Eye (tissue), 1 donor: ENCODE results near the gene IFNAR1.
A peak's percentile ranks its signal among the peaks of the same experiment; 100 is the strongest.
"Not testable (repeated sequence)": the region's sequence is repeated elsewhere in the genome, so short reads cannot be mapped to it uniquely, and the experiment has no call there.

Experiments
- DNase-seq: peaks from one replicate; pipeline ENCODE4 v3.0.0-alpha.2; 2015

IFNAR1 gene

DNA sequence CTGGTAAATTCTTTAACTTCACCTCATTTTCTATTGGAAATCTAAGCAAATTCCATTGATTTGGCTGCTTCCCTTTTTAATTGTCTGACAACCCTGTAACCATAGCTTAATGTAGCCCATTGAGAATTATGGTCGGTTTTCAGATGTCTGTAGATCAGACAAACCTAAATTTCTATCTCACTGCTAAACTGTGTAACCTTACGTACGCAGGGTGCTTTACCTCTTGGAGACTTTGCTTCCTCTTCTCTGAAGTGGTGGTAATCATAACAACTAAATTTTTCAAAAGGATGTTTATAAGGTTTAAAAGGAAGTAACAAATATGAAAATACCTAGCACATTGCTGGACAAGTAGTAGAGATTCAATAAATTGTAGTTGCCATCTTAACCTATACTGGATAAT is 25.9 kb downstream of the IFNAR1 start:
- no peak for DNase-seq

GRCh38 chr21:33355355-33355754 is 30.6 kb downstream of the IFNAR1 start:
- no peak for DNase-seq

GRCh38 chr21:33355996-33356395 is 31.2 kb downstream of the IFNAR1 start:
- DNase-seq: no peak

DNA sequence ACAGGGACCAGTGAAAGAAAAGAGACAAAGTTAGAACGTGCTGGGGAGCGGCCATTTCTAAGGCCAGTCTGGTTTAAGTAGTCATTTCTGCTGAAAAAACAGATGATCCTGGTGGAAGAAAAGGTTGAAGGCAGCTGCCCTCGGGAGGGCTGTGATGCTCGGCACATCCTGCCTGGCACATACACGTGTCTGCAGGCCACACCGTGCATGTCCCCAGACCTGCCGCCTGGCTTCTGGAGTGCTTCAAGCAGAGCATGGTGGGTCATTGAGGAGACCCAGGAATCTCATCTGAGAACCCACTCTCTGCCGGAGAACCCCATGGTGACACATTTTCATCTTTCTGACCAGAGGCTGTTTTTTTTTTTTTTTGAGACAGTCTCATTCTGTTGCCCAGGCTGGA is 32.4 kb downstream of the IFNAR1 start:
- DNase-seq: no peak

GRCh38 chr21:33359446-33359845 is 34.7 kb downstream of the IFNAR1 start:
- DNase-seq: no peak

GRCh38 chr21:33360281-33360680 is 35.5 kb downstream of the IFNAR1 start:
- no peak for DNase-seq

DNA sequence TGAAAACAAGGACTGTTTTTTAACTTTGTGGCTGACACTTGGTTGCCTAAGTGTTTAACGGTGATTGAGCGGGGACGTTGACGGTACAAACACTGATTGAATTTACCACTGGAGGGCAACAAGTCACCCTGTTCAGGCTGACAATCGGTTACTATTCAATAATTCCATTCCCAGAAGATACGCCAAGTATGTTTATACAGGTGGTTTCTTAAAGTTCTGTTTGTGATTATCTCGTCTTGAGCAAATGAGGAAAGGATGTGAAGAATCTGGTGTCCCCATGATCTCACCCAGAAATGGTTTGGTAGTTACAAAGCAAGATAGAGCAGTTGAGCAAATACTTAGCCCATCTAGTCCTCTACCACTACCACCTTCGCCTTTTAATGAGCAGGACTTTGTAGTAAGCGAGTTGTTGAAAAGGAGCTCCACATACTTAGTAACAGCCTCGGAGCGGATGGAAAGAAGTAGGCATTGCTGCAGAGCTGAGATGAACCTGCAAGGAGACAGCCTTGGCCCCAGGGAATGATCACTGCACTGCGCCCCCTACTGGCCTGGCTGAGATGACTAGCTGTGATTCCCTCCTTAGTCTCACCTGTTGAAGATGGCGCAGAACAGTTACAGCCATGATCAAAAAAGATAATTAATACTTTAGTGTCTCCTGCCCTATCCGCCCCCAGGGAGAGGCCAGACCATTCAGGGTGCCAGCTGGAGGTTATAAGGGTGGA is 36.3 kb downstream of the IFNAR1 start:
- DNase-seq: peak; percentile 83

DNA sequence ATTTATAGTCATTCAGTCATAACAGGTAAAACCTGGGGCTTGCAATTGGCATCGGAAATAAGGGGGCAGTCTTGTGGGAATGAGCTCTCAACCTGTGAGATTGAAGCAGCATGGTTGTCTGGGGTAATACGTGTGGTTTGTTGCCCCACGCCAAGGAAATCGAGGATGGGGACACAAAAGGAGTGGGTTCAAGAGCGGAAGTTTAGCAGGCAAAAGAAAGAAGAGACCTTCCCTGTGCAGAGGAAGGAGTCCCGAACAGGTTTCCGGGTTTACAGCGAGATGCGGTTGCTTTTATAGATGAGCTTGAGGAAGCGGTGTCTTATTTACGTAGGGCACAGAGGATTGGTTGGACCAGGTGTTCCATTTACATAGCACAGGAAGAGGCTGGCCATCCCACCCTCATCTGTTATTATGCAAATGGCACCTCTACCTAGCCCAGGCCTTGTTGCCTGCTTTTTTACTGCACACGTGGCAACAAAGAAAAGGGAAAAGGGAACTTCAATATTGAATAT is 37.3 kb downstream of the IFNAR1 start:
- peak; percentile 28 for DNase-seq

- DNase-seq: not testable (repeated sequence)
Observed at GRCh38 chr21:33363911-33364609, 39.3 kb downstream of the IFNAR1 start.

DNA sequence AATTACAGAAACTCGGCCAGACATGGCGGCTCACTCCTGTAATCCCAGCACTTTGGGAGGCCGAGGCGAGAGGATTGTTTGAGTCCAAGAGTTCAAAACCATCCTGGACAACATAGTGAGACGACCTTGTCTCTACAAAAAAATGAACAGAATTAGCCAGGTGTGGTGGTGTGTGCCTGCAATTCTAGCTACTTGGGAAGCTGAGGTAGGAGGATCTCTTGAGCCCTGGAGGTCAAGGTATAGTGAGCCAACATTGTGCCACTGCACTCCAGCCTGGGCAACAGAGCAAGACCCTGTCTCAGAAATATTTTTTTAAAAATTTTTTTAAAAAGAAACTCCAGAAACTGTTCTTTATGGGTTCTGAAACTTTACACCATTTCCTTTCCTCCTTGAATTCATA is 40.1 kb downstream of the IFNAR1 start:
- DNase-seq: no peak

DNA sequence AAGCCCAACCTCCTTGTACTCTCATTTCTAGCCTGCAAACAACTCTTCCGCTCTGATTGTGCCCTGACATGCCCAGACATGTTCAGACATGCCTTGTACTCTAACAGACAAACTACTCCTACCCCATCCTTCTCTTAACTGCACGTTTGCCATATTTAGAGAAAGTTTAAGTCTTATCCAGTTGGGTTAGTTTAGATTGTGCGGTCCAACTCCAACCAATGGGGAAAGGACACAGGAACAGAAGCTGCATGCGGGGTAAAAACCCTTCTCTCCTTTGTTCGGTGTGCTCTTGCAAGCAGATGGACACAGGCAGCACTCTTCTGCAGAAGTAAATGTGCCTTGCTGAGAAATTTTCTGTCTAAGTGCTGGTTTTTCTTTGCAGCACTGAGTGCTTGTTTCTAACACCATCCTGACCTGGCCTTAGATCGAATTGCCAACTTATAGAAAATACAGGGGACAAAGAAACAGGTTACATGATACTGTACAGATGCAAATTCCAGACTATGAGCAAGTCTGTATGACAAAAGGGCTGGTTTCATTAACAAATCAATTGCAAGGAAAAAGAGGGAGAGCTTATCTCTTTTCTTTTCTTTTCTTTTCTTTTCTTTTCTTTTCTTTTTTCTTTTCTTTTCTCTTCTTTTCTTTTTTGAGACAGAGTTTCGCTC is 42.7 kb downstream of the IFNAR1 start:
- no peak for DNase-seq

DNA sequence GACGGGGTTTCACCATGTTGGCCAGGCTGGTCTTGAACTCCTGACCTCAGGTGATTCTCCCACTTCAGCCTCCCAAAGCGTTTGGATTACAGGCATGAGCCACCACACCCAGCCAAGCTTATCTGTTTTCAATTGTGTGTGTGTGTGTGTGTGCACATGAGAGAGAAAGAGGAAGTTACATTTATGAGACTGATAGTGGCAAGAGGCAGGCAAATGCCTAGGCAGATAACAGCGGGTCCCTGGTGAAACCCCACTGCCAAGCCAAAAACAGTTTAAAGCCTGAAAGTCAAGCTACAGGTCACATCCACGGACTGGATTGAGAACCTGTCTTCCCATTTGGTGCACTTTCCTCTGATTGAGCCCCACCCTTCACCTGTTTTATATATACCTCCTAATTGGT is 43.4 kb downstream of the IFNAR1 start:
- no peak for DNase-seq

DNA sequence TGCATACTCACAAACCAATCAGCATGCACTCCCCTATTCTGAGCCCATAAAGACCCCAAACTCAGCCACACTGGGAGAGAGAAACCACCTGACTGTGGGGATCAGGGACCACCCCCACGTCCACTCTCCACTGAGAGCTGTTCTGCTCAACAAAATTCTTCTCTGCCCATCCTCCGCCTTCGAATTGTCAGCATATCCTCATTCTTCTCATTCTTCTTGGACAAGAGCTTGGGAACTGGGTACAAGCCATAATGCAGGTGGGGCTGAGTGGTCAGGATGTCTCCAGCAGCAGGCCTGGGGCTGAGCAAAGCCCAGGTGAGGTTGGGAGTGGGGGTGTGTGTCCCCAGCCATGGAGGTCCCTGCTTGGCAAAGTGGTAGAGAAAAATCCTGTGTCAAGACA is 43.8 kb downstream of the IFNAR1 start:
- no peak for DNase-seq

GRCh38 chr21:33369586-33369985 is 44.8 kb downstream of the IFNAR1 start:
- no peak for DNase-seq

DNA sequence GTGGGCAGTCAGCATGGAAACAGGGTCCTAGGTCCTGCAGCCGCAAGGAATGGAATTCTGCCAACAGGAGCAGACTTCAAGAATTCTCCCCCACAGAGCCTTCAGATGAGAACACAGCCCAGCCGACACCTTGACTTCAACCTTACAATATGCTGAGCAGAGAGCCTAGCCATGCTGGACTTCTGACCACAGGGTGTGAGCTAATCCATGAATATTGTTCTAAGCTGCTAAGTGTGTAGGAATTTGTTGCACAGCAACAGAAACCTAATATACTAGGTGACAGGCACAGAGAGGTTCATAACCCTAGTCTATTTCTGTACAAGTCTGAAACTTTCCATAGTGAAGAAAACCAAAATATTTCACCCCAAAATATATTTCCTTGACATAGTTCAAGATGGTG is 45.5 kb downstream of the IFNAR1 start:
- DNase-seq: no peak

DNA sequence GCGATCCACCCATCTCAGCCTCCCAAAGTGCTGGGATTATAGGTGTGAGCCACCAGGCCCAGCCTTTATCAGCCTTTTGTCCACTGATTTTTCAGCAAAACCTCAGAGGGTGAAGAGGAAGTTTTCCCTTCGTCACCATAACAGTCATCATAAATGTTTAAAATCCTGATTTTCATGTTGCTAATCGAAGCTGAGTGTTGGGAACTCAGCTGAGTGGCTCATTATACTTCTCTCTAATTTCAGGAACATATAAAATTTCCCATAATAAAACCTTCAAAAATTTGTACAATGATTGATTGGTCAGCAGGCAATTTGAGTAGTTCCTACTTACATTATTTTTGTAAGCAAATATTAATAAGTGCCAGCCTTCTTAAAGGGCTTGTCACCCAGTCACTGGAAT is 46.6 kb downstream of the IFNAR1 start:
- no peak for DNase-seq

- DNase-seq: no peak
Observed at GRCh38 chr21:33372582-33372981, 47.8 kb downstream of the IFNAR1 start.

DNA sequence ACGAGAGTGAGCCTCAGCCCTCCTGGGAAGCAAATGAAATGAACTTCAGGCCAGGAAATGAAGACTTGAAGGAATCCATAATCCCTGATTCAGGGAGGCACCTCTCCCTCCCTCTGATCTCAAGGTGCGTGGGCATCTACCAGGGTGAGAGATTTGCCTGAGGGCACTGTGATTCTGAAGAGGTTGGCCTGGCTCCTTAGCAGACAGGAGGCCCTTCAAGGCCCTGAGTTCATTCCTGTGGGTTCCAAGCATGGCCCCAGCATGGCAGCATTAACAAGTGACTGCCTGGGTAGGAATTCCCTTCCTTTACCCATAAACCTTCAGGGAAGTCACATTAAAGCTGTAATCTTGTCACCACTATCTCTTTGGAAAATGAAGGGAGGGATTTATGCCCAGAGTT is 48.7 kb downstream of the IFNAR1 start:
- no peak for DNase-seq

DNA sequence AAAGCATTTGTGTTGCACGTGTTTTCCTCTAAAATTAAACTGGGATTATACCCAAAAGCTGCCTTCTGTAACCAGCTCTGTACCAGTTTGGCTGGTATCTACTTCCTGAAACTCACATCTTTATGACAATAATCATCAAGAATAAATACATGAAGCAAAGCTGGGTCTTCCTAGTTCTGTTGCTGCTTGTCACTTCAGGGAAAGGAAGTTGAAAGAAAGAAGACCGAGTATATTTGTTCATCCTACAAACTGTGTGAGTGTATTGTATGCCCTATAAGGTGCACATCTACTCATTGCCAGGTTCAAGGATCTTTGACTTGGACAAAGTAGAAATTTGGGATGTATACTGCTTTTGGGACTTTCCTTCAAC is 49.3 kb downstream of the IFNAR1 start:
- DNase-seq: no peak

DNA sequence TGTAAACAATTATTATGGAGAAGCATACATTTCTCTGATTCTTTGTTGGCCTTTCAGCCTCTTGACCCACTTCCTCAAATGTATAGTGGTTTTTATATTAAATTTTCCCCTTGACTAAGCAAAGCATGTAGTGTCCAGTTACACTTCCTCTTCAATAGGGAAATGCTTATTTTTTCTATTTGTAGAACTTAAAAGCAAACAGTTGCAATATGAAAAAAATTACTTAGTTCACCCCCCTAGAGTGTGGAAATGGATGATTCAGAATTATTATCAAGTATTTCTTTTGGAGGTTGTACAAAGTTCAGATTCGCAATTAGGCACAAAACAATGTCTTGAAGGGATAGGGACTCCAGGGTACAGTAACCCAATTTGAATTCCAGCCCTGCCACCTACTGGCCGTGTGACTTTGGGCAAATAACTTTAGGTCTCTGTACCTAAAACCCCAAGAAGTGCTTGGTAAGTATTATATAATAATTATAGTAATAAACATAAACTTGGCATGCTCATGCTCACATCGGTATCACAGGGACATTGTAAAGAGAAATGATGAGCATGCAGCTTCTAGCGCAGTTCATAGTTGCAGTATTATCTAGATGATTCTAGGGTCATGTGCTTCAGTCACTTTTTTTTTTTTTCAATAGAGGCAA is 49.8 kb downstream of the IFNAR1 start:
- peak; percentile 29 for DNase-seq

DNA sequence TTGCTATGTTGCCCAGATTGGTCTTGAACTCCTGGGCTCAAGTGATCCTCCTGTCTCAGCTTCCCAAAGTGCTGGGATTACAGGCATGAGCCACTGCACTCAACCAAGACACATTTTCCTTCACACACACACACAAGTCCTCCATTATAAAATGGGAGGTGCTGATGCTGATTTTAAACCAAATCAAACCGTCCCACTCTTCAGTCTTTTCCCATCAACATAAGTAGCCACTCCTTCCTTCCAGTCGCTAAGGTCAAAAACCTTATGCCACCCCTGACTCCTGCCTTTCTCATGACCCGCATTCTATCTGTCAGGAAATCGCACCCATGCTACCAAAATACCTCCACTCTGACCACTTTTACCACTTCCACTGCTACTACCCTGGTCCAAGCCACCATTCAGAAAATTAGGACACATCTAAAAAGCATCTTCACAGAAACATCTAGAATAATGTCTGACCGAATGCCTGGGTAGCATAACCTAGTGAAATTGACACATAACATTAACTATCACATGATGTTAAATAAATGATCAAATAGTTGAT is 50.4 kb downstream of the IFNAR1 start:
- no peak for DNase-seq

DNA sequence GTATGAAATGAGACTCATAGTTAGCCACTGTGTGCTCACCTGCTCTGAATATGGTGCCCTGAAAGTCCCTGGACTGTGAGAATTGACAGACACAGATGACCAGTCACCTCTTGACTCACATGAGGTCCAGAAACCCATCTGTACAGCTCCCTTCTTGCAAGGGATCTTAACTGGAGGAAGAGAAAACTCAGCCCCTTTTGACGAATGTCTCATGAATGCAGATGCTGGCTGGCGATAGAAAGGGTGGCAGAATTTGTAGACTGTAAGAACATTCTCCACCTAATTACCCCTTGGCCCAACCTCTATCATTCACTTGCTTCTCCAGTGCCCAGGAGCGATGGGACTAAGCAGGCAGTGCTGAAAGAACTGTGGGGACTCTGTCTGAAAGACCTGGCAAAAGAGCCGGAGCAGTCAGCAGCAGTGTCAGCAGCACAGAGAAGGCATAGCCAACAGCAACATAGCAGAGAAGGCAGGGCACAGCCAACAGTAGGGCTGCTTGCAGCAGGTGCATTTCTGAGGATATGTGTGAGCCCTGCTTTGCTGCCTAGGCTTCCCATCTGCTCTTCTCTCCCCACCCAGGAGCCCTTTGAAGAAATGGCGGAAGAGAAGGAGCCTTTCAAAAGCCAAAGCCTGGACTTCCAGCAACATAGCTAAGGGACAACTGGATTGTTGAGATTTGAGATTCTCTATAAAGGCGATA is 52.6 kb downstream of the IFNAR1 start:
- no peak for DNase-seq

GRCh38 chr21:33378081-33378480 is 53.3 kb downstream of the IFNAR1 start:
- no peak for DNase-seq
